HG03565 (cell line): ENCODE data around the gene SHC2.

Source experiments
- ATAC-seq: cut with Tn5 transposase; IDR thresholded peaks from one replicate; pipeline ENCODE4 v1.9.1; 2021; ENCODE audit warnings: mild to moderate bottlenecking, moderate library complexity; ENCODE audit not compliant: unreplicated experiment

Gene SHC2, protein sequence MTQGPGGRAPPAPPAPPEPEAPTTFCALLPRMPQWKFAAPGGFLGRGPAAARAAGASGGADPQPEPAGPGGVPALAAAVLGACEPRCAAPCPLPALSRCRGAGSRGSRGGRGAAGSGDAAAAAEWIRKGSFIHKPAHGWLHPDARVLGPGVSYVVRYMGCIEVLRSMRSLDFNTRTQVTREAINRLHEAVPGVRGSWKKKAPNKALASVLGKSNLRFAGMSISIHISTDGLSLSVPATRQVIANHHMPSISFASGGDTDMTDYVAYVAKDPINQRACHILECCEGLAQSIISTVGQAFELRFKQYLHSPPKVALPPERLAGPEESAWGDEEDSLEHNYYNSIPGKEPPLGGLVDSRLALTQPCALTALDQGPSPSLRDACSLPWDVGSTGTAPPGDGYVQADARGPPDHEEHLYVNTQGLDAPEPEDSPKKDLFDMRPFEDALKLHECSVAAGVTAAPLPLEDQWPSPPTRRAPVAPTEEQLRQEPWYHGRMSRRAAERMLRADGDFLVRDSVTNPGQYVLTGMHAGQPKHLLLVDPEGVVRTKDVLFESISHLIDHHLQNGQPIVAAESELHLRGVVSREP

DNA sequence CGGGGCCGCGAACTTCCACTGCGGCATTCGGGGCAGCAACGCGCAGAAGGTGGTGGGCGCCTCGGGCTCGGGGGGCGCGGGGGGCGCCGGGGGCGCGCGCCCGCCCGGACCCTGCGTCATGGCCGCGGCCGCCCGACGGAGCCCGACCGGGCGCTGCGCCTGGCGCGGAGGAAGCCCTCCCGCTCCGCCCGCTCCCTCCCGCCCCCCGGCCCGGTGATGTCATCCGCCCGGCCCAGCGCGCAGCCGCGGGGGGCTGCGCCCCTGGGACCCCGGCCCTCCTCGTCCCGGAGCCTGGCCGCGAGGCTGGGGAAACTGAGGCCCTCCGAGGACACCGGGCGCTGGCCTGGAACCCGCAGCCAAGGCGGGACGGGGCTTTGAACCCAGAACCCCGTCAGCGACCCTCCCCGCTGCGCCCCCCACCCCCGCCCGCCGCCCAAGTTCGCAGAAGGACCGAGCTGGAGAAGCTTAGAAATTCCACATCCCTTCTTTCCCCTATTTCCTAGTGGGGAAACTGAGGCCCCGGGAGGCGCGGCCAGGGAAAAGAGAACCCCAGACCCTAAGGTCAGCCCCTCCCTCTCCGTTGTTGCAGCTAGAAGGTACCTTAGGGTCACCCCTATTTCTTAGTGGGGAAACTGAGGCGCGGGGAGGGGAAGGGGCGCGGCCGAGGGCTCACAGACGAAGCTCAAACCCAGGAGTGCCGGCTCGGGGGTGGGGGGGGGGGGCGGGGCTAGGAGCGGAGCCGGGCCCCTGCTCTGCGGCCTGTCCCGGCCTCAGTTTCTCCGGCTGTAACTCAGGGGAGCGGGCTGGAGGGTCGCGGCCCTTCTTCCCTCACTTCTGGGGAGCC, at the start of gene SHC2:
Gene SHC2, minus strand, starts transcription at position 157 of the 844 bp plus-strand sequence. Its CDS starts 37 bp downstream, at position 120.
- ATAC-seq = no peak

DNA sequence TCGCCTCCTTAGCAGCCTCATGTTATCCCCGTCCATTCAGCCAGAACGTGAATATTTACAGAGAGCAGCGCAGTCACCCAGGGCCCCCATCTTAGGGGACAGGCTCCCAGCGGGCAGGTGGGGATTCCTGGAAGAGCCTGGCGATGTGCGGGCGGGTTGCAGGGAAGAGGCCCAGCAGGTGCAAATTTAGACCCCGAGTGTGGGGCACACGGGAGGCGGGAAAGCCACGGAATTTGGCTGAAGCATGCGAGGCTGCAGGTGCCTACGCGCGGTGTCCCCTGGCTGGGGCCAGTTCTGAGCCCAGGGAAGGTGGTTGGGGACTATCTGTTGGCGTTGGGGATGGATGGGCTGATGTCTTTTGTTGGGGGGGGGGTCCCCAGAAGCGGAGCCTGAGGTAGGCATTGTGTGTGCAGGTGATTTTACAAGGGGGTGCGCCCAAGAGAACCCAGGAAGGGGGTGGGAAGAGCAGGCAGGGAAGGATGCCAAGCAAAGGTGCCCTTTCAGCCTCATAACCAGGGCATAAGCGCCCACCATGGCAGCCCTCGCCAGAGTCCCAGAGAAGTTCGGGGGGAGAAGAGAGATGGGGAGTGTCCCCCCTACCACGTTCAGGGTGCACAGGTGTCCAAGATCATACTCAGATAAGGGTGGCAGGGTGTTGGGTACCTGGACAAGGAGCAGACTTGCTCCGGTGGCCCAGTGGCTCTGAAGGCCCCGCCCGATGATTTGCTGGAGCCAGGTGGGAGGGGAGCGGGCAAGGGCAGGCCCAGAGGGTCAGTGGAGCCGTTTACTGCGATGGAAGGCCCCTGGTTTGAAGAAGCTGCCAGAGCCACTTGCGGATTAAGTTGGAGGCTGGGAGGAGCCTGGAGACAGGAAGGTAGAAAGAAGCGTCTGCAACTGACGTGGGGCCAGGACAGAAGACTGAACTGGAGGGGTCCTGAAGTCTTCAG, 47.6 kb upstream of the SHC2 start:
- ATAC-seq = no peak

DNA sequence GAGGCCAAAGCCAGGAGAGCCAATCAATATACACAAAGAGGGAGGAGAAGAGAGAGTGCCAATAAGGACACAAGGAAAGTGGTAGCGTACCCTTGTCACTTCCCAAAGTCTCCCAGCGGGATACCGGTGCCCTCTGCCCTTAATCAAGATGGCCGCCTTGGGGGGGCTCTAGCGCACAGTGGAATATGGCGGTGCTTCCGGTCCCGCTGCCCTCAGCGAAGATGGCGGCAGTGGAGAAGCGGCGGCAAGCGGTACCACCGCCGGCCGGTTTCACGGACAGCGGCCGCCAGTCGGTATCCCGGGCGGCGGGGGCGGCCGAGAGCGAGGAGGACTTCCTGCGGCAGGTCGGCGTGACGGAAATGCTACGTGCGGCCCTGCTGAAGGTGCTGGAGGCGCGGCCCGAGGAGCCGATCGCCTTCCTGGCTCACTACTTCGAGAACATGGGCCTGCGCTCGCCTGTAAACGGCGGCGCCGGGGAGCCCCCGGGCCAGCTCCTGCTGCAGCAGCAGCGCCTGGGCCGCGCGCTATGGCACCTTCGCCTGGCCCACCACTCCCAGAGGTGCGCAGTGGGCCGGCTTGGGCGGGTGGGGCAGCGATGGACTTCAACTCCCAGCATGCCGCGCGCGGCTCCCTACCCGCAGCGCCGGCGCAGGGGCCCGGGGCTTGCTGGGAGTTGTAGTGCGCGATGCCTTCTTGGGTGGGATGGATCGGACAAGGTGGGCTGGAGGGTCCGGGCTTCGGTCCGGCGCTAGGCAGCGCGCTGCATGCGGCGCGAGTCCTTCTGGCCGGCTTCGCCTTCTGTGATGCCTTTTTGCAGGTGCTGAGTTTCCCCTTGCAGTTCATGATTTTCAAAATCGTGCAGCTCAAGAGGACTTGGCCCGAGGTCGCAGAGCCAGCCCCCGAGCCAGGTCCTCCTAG, 46.7 kb upstream of the SHC2 start, which contains the start of gene TPGS1:
Gene TPGS1, plus strand, starts transcription at position 212 of the 918 bp plus-strand sequence. Its CDS starts 10 bp downstream, at position 222.
- peak; percentile 38 for ATAC-seq

DNA sequence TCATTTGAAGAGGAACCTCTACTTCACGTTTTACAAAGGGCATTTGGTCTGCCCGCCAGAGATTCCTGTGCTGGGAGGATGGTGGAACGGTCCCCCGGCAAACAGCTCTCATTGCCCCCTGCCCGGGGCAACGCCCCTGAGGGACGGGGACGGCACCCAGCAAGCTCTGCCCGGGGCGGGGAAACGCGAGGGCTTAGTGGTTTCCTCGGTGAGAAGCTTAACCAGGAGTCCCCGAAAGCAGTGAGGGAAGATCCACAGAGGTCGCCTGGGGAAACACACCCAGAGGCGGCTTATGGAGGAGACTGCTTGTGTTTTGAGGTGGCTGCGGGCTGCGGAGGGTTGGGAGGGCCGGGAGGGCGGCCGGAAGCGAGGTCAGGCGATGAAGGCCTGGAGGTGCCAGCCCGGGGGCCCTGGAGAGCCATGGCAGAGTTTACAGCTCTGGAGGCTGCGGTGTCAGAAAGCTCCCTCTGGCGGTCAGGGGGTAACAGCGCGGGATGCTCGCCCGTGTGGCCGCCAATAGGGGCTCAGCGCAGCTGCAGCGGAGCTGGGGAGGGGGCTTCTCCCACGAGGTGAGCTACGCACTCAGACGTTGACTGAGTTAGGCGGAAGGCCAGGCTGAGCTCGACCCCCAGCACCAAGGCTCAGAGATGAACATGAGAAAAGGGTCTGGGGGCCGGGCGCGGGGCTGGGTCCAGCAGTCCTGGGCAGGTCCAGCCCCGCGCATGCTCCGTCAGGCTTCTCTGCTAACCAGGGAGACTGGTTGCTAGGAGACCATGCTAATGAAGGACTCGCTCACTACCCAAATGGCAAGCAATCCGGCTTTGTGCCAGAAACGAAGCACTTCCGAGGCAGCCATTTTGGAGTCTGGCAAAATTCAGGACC, 45.8 kb upstream of the SHC2 start:
- ATAC-seq = peak; percentile 50

DNA sequence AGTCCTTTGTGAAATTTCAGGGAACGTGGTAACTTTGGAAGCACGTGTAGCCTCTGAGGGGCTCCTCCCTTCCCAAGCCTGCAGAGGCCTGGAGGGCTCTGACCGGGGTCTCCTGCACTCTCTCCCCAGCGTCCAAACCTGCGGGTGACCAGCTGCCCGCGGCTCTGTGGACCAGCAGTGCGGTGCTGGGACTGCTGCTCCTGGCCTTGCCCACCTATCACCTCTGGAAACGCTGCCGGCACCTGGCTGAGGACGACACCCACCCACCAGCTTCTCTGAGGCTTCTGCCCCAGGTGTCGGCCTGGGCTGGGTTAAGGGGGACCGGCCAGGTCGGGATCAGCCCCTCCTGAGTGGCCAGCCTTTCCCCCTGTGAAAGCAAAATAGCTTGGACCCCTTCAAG, 43.8 kb upstream of the SHC2 start:
- no peak for ATAC-seq

DNA sequence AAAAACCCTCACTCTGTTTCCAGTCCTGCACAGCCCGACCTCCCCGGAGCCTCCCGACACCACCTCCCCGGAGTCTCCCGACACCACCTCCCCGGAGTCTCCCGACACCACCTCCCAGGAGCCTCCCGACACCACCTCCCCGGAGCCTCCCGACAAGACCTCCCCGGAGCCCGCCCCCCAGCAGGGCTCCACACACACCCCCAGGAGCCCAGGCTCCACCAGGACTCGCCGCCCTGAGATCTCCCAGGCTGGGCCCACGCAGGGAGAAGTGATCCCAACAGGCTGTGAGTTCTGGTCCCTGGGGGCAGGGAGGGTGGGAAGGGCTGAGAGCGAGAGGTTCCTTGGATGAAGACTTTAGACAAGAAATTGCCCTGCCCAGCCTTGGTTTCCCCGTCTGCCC, 40.8 kb upstream of the SHC2 start:
- no peak for ATAC-seq

DNA sequence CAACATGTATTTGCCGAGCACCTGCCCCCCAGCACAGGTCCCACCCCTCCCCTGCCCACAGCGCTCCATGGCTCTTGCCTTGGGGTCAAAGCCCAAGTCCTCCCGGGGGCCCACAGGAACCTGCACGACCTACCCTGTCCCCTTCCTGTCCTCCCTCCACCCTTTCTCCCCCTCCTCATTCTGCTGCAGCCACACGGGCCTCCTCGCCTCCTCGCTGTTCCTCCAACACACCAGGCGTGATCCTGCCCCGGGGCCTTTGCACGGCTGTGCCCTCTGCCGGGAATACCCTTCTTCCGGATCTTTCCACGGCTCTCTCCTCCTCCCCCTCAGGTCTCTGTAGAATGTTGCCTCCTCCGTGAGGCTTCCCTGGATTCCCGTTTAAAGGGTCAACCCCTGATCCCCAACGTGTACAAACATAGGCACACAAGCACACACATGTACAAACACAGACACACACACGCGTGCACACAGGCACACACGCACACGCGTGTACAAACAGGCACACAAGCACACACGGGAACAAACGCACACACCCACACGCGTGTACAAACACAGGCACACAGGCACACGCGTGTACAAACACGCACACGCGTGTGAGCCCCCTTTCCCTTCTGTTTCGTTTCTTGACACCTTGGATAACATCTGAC, 38.3 kb upstream of the SHC2 start:
- ATAC-seq = no peak

DNA sequence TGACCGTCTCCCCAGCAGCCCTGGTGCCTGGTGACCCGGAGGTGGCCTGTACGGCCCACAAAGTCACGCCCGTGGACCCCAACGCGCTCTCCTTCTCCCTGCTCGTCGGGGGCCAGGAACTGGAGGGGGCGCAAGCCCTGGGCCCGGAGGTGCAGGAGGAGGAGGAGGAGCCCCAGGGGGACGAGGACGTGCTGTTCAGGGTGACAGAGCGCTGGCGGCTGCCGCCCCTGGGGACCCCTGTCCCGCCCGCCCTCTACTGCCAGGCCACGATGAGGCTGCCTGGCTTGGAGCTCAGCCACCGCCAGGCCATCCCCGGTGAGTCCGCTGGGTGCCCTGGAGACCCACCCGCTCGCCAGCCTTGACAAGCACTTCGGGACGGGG, 37.7 kb upstream of the SHC2 start:
- ATAC-seq = no peak

DNA sequence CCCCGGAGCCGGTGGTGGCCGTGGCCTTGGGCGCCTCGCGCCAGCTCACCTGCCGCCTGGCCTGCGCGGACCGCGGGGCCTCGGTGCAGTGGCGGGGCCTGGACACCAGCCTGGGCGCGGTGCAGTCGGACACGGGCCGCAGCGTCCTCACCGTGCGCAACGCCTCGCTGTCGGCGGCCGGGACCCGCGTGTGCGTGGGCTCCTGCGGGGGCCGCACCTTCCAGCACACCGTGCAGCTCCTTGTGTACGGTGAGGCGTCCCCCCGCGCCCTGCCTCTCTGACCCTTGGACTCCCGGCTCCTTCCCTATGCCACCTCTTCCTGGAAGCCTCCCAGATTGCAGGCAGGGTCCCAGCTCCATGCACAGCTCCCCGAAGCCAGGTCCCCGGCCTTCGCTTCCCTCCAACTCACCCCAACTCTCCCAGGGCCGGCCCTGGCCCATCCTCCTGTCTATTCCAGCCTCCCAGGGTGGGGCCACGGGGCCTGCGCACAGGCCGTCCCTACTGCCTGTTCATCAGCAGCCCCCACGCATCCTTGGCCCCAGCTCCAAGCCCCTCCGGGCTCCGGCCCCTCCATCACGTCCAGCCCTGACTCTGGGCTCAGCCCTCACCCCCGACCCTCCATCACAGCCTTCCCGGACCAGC, 37.2 kb upstream of the SHC2 start:
- no peak for ATAC-seq

DNA sequence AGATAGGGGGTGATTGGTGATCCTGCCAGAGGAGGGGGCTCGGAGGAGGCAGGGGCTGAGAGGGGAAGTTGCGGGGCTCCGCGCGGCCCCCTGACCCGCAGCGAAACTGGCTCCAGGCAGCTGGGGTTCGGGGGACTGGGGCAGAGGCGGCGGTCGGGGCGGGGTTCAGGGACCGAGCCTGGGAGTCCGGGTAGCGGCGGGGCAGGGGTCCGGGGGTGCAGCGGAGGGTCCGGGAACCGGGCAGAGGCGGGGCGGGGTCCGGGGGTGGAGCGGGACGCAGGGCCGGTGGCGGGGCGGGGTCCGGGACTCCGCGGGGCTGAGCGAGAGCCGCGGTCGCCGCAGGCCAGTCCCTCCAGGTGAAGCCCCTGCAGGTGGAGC, 36.6 kb upstream of the SHC2 start:
- no peak for ATAC-seq

DNA sequence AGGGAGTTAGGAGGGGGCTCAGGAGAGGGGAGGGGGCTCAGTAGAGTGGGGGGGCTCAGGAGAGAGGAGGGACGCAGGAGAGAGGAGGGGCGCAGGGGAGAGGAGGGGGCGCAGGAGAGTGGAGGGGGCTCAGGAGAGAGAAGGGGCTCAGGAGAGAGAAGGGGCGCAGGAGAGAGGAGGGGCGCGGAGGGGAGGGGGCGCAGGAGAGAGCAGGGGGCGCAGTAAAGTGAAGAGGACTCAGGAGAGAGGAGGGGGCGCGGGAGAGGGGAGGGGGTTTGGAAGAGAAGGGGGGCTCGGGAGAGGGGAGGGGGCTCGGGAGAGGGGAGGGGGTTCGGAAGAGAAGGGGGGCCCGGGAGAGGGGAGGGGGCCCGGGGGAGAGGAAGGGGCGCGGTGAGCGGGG, 36.2 kb upstream of the SHC2 start:
- ATAC-seq = no peak

DNA sequence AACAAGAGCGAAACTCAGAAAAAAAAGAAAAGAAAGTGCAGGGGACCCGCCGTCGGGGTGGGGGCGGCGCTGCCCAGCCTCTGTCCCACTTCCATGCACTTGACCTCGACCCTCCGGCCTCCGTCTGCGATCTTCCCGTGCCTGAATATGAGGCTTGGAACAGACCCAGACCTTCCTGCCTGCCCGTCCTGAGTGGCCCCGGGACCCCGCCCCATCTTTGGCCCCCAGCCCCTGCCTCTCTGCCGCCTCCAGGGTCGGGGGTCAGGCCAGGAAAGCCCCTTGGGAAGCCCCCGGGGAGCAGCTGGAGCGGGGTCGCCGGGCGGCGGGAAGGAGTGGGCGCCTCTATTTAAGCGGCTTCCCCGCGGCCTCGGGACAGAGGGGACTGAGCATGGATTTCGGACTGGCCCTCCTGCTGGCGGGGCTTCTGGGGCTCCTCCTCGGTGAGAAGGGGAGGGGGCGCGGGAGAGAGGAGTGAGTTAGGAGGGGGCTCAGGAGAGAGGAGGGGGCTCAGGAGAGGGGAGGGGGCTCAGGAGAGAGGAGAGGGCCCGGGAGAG, 35.4 kb upstream of the SHC2 start, which contains the start of gene MADCAM1:
Gene MADCAM1, plus strand, starts transcription at position 375 of the 554 bp plus-strand sequence. Its CDS starts 14 bp downstream, at position 389.
- no peak for ATAC-seq

DNA sequence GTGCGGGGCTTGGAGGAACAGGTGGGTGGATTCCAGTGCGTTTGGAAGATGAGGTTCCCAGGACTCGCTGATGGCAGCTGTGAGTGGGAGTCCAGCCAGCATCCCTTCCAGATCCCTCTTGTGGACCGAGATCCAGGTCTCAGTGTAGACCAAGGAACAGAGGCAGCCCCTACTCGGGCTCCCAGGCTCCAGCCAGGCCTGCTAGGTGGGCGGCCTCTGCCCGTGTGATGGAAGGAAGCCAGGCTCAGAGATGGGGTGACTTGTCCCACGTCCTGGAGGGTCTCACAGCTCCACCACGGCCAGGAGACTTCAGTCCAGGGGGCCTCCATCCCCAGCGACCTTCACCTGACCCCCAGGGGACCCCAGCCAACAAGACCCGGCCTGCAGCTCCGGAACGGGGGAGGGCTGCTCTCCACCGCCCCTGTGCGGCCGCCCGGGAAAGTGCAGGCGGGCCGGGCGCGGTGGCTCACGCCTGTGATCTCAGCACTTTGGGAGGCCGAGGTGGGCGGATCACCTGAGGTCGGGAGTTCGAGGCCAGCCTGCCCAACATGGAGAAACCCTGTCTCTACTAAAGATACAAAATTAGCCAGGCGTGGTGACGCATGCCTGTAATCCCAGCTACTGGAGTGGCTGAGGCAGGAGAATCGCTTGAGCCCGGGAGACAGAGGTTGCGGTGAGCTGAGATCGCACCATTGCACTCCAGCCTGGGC, 34.7 kb upstream of the SHC2 start:
- no peak for ATAC-seq

DNA sequence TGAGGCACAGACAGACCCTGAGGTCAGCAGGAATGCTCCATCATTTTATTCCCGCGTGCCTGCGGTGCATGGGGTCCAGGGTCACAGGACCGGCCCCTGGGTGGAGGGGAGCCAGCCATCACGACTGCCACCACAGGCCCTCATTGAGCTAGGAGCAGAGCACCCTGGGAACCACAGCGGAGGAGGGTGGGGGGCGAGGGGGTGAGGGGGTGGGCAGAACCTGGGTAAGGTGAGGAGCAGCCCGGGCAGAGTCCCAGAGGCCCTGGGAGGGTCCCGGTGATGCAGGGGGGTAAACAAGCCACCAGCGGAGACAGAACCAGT, 34.2 kb upstream of the SHC2 start:
- no peak for ATAC-seq

DNA sequence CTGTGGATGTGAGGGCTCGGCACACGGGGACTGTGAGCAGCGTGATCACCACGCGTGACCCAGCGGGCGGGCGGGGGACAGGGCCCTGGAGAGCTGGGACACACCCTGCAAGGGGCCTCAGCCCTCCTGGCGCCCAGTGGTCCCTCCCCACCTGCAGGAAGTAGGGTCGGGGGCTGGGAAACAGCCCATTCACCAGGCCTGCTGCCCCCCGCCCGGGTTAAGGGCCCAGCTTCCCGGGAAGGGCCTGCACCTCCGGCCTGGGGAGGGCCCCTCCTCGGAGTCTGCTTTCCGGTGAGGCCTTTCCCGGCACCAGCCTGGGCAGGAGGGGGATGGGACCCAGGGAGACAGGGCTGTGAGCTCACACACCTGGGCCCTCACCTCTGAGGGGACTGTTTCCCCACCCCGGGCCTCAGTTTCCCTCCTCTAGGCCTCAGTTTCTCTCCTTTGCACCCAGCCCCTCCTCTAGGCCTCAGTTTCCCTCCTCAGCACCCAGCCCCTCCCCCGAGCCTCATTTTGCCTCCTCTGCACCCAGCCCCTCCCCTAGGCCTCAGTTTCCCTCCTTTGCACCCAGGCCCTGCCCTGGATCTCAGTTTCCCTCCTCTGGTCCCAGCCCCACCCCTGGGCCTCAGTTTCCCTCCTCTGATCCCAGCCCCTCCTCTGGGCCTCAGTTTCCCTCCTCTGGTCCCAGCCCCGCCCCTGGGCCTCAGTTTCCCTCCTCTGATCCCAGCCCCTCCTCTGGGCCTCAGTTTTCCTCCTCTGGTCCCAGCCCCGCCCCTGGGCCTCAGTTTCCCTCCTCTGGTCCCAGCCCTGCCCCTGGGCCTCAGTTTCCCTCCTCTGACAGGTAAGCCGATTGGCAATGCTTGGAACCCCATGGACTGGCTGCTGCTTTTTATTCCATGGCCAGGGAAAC, 33.6 kb upstream of the SHC2 start:
- ATAC-seq = no peak
